Testis (tissue), 2 donors: Measurements from ENCODE around the gene RNF144B.

ENCODE experiments used
- CTCF ChIP-seq, 3 experiments: fragments of 450-650 bp in 2 of 3; fragments of 200-600 bp in 1 of 3; sonication (generic) in 1 of 3; IDR thresholded peaks; one replicate each; pipeline ENCODE4 v1.5.1; 2016 to 2019; ENCODE audit warnings: antibody characterized with exemption in 3 of 3, mild to moderate bottlenecking in 2 of 3, moderate library complexity in 1 of 3
- POLR2A ChIP-seq: fragments of 450-650 bp; IDR thresholded peaks from one replicate; pipeline ENCODE4 v1.6.1; 2017; ENCODE audit warnings: antibody characterized with exemption, mild to moderate bottlenecking, moderate library complexity

GRCh38 chr6:18496462-18496861 is 109.3 kb downstream of the RNF144B start:
- TF ChIP-seq POLR2A = no peak
- TF ChIP-seq CTCF (IDR thresholded peaks at IDR 0.05) = no peak
